Gastroesophageal sphincter (tissue), 3 donors: Measurements from ENCODE around the gene TTC21A.

Experiments used
- EP300 ChIP-seq: sonication (generic); formaldehyde crosslinking; IDR thresholded peaks from one replicate; pipeline ENCODE4 v1.6.1; 2017; ENCODE audit warnings: antibody characterized with exemption, mild to moderate bottlenecking
- TF ChIP-seq, protein P1 (sequence below), 4 experiments: fragments of 200-600 bp in 2 of 4; fragments of 450-650 bp in 2 of 4; sonication (generic) in 1 of 4; IDR thresholded peaks; one replicate each; pipeline ENCODE4 v1.5.1; 2017 to 2019; ENCODE audit warnings: antibody characterized with exemption in 4 of 4, mild to moderate bottlenecking in 2 of 4, moderate library complexity in 2 of 4

DNA sequence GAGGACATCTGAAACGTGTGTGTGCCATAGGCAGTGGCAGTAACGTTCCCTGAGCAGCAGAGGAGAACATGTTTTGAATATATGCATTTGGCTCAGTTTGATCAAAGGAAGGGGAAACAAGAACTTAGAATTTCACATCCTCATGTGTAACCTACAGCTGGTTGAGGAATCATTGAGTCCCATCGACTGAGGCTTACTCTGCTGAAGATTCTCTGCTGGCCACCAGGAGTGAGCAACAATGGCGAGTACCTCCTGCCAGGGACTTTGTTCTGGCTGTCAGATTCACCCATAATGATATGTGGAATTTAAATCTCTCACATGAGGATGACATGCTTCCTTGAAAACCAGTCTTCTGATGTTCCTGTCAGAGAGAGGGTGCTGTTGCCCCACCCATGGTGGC lies 21.3 kb upstream of the TTC21A start:
- TF ChIP-seq, protein P1, sequence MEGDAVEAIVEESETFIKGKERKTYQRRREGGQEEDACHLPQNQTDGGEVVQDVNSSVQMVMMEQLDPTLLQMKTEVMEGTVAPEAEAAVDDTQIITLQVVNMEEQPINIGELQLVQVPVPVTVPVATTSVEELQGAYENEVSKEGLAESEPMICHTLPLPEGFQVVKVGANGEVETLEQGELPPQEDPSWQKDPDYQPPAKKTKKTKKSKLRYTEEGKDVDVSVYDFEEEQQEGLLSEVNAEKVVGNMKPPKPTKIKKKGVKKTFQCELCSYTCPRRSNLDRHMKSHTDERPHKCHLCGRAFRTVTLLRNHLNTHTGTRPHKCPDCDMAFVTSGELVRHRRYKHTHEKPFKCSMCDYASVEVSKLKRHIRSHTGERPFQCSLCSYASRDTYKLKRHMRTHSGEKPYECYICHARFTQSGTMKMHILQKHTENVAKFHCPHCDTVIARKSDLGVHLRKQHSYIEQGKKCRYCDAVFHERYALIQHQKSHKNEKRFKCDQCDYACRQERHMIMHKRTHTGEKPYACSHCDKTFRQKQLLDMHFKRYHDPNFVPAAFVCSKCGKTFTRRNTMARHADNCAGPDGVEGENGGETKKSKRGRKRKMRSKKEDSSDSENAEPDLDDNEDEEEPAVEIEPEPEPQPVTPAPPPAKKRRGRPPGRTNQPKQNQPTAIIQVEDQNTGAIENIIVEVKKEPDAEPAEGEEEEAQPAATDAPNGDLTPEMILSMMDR (IDR thresholded peaks at IDR 0.05), result no peak
- no peak for TF ChIP-seq EP300
